K562 (cell line): ENCODE data around the gene ROPN1L. TPM values are rescaled to one million over a fixed set of nuclear protein-coding genes. Genes with fewer than 3 reads are reported as not detected.

ENCODE experiments used
- ATAC-seq: fragments of 200-7000 bp; cut with Tn5 transposase; 3 replicates; pipeline ENCODE4 v1.9.1; 2020; ENCODE audit warnings: moderate library complexity
- BruUV-seq: library from RNA; stranded (reverse); fragments of 400-500 nt; replicated peaks from 2 replicates; lab custom pipeline; 2021; lab: Mats Ljungman, UMichigan
- CTCF ChIA-PET: fragments of 300-600 bp; formaldehyde crosslinking; extraction: SDS; loops from one replicate; lab custom pipeline; 2021; ENCODE audit warnings: low intra/inter-chr PET ratio; lab: Yijun Ruan, JAX
- POLR2A ChIA-PET: fragments of 300-600, 350-650 bp; sonication (Branson Sonifier 250); formaldehyde crosslinking; extraction: SDS; loops from one replicate; lab custom pipeline; 2021; ENCODE audit warnings: antibody characterized with exemption, inconsistent platforms; lab: Yijun Ruan, JAX
- DNase-seq, 4 experiments: peaks; one replicate each; pipeline versions ENCODE4 v3.0.0 to v3.0.0-alpha.2; 2011 to 2018; ENCODE audit warnings: low spot score in 3 of 4, mixed read lengths in 3 of 4; ENCODE audit errors: extremely low read depth in 1 of 4
- FAIRE-seq: peaks from 2 replicates; lab custom pipeline; 2011; peaks lifted over from hg19 to GRCh38; lab: Jason Lieb, UNC
- H2AFZ ChIP-seq: 2 replicates; pipeline ENCODE4 v1.6.0; 2011; ENCODE audit warnings: low read depth, low read length, control low read depth, inconsistent platforms
- H3K27ac ChIP-seq: fragments of 200-600 bp; 3 replicates; pipeline ENCODE4 v1.8.0; 2011; ENCODE audit warnings: low read depth, mild to moderate bottlenecking, control low read depth, inconsistent platforms, low read length, moderate library complexity, mixed read lengths; ENCODE audit errors: extremely low read depth
- H3K27me3 ChIP-seq, 2 experiments: fragments of 300-600 bp in 1 of 2; 2 replicates in 1 of 2; 3 replicates in 1 of 2; pipeline versions ENCODE4 v1.6.0 to v1.8.0; 2011; ENCODE audit warnings: inconsistent platforms in 2 of 2, low read length in 2 of 2, mild to moderate bottlenecking in 1 of 2, mixed read lengths in 1 of 2, moderate library complexity in 1 of 2; ENCODE audit not compliant: control insufficient read depth in 2 of 2, insufficient read depth in 2 of 2
- H3K36me3 ChIP-seq: fragments of 300-600 bp; 3 replicates; pipeline ENCODE4 v1.8.0; 2011; ENCODE audit warnings: mild to moderate bottlenecking, low read length, inconsistent platforms; ENCODE audit not compliant: control insufficient read depth, insufficient read depth
- H3K4me1 ChIP-seq, 2 experiments: fragments of 200-600 bp in 1 of 2; replicated peaks in 1 of 2; 2 replicates in 1 of 2; 3 replicates in 1 of 2; pipeline versions ENCODE4 v1.5.1 to v1.8.0; 2011; ENCODE audit warnings: inconsistent platforms in 2 of 2, low read length in 2 of 2, mild to moderate bottlenecking in 1 of 2, mixed read lengths in 1 of 2, moderate library complexity in 1 of 2; ENCODE audit not compliant: control insufficient read depth in 2 of 2, insufficient read depth in 2 of 2
- H3K4me2 ChIP-seq: 2 replicates; pipeline ENCODE4 v1.6.1; 2011; ENCODE audit warnings: low read length, control low read depth, inconsistent platforms, mixed read lengths; ENCODE audit not compliant: insufficient read depth
- H3K4me3 ChIP-seq: fragments of 200-600 bp; sonication (generic), shearing (Covaris generic); 2 replicates; pipeline ENCODE4 v1.5.1; 2016; ENCODE audit warnings: control low read depth, inconsistent platforms
- H3K79me2 ChIP-seq: fragments of 200-600 bp; 3 replicates; pipeline ENCODE4 v1.8.0; 2011; ENCODE audit warnings: low read length, inconsistent platforms; ENCODE audit not compliant: control insufficient read depth, insufficient read depth
- H3K9ac ChIP-seq, 2 experiments: 2 replicates each; pipeline versions ENCODE4 v1.6.0 to v1.6.1; 2011; ENCODE audit warnings: low read depth in 2 of 2, low read length in 2 of 2, control low read depth in 1 of 2, inconsistent platforms in 1 of 2, mild to moderate bottlenecking in 1 of 2, mixed read lengths in 1 of 2; ENCODE audit not compliant: insufficient read depth in 1 of 2
- H3K9me1 ChIP-seq: one replicate; pipeline ENCODE4 v1.6.0; 2011; ENCODE audit warnings: inconsistent platforms, mild to moderate bottlenecking, low read length, moderate library complexity; ENCODE audit not compliant: control insufficient read depth, insufficient read depth
- H3K9me3 ChIP-seq: replicated peaks from 2 replicates; pipeline ENCODE4 v1.5.1; 2011; ENCODE audit warnings: low read depth, low read length, inconsistent platforms; ENCODE audit not compliant: control insufficient read depth, insufficient read depth
- H4K20me1 ChIP-seq: replicated peaks from 2 replicates; pipeline ENCODE4 v1.6.1; 2011; ENCODE audit warnings: low read length, inconsistent platforms, mixed read lengths; ENCODE audit not compliant: control insufficient read depth, insufficient read depth
- ASH1L ChIP-seq: fragments of 450-650 bp; IDR thresholded peaks from 2 replicates; pipeline ENCODE4 v1.6.1; 2018; ENCODE audit warnings: borderline replicate concordance, mild to moderate bottlenecking, low read depth; ENCODE audit not compliant: partially characterized antibody
- CAMTA2 ChIP-seq: fragments of 250-450 bp; sonication (Bioruptor Pico); conservative IDR thresholded peaks from 2 replicates; pipeline ENCODE4 v1.5.1; 2022
- CREB3L1 ChIP-seq: fragments of 450-650 bp; IDR thresholded peaks from 2 replicates; pipeline ENCODE4 v1.6.1; 2014; ENCODE audit warnings: low read depth, mild to moderate bottlenecking, moderate library complexity, borderline replicate concordance
- ELK1 ChIP-seq: sonication (generic); formaldehyde crosslinking; IDR thresholded peaks from 2 replicates; pipeline ENCODE4 v1.8.1; 2022; ENCODE audit warnings: missing genetic modification reagents
- HLTF ChIP-seq: fragments of 450-650 bp; IDR thresholded peaks from 2 replicates; pipeline ENCODE4 v1.6.1; 2016
- MCM5 ChIP-seq: fragments of 450-650 bp; IDR thresholded peaks from 2 replicates; pipeline ENCODE4 v1.6.1; 2016; ENCODE audit warnings: low read depth
- NR3C1 ChIP-seq: sonication (generic); formaldehyde crosslinking; IDR thresholded peaks from 2 replicates; pipeline ENCODE4 v1.8.1; 2022; ENCODE audit warnings: missing genetic modification reagents
- SNAPC5 ChIP-seq: fragments of 250-450 bp; sonication (Bioruptor Pico); IDR thresholded peaks from 2 replicates; pipeline ENCODE4 v1.8.0; 2021; ENCODE audit warnings: moderate library complexity, mild to moderate bottlenecking, inconsistent platforms
- SRSF9 ChIP-seq: fragments of 200-400 bp; formaldehyde crosslinking; IDR thresholded peaks from 2 replicates; pipeline ENCODE4 v1.6.1; 2017; ENCODE audit warnings: low read depth, low read length, borderline replicate concordance
- STAG1 ChIP-seq: sonication (generic); formaldehyde crosslinking; IDR thresholded peaks from 2 replicates; pipeline ENCODE4 v1.5.0; 2020; ENCODE audit warnings: missing genetic modification reagents, borderline replicate concordance
- ZNF449 ChIP-seq: fragments of 250-450 bp; sonication (Bioruptor Pico); IDR thresholded peaks from 2 replicates; pipeline ENCODE4 v1.8.0; 2022; ENCODE audit warnings: moderate library complexity, mild to moderate bottlenecking, inconsistent platforms
- ZNF551 ChIP-seq: fragments of 250-450 bp; sonication (Bioruptor Pico); IDR thresholded peaks from 2 replicates; pipeline ENCODE4 v1.5.0; 2021; ENCODE audit warnings: mild to moderate bottlenecking, moderate library complexity
- WGBS: fragments of 100-300 bp; shearing (Covaris generic); methylation state at CpG from one replicate; pipeline ENCODE4 v1.1.6; 2016; ENCODE audit warnings: low coverage, mixed read lengths; ENCODE audit not compliant: insufficient coverage; ENCODE audit errors: missing lambda C conversion rate; 5-methylcytosine and 5-hydroxymethylcytosine counted together
- in situ Hi-C: fragments of 300-500 bp; cut with MboI; formaldehyde crosslinking; loops from 4 replicates; pipeline ENCODE4 v1.15.0; 2018; ENCODE audit warnings: inconsistent platforms, mixed read lengths
- intact Hi-C: fragments of 100-400 bp; cut with micrococcal nuclease; formaldehyde crosslinking; loops from 2 replicates; pipeline ENCODE4 v1.14.2; 2022
- polyA plus RNA-seq, 8 experiments: library from polyadenylated mRNA; depleted of rRNA in 4 of 8; stranded (reverse) in 5 of 8; unstranded in 3 of 8; fragments of >200 nt; fragmentation: Nextera tagmentation in 2 of 8; fragmentation: Illumina TruSeq in 1 of 8; extraction: Ambion mirVana in 2 of 8; extraction: Trizol in 1 of 8; gene quantifications; 2 replicates each; pipeline versions ENCODE4 v1.2.1 to v1.2.3, GENCODE V29; 2011 to 2014; ENCODE audit warnings: inconsistent platforms in 1 of 8, missing spikeins in 1 of 8
- total RNA-seq, 7 experiments: library from RNA; depleted of rRNA in 6 of 7; stranded (reverse); fragments of >200 nt in 6 of 7; fragmentation: Illumina TruSeq in 2 of 7; extraction: Trizol in 2 of 7; gene quantifications; 2 replicates each; pipeline versions ENCODE4 v1.2.1 to v1.2.3, GENCODE V29; 2011 to 2021; ENCODE audit warnings: low replicate concordance in 1 of 7

Gene ROPN1L
- total and polyA plus RNA-seq, 9 of the 15 experiments (the other 6 are each of a cell fraction or from before 2014, with no cell fraction given), result 0.04 to 0.85 (median 0.24) TPM; not detected in 3

- TF ChIP-seq SRSF9, result no peak
Measured at GRCh38 chr5:10459080-10460055, 17.7 kb downstream of the ROPN1L start (continued).

GRCh38 chr5:10460252-10460906 lies 18.7 kb downstream of the ROPN1L start:
- Histone ChIP-seq H3K4me1 (peaks cover 0 to 8% of the 10 kb centered on the region in 2 experiments; a peak in 2 of 5 replicates), H3K9me3 (no peaks in the 10 kb centered on the region), H3K4me2 (no peak overlapping the region), H3K4me3 (no peak overlapping the region), H4K20me1 (peaks cover 5% of the 10 kb centered on the region; the same call in 1 of the 2 replicates), H3K27ac (no peak overlapping the region), H3K79me2 (no peaks in the 10 kb centered on the region), H3K9ac (no peak overlapping the region), H3K27me3 (peaks cover 64 to 85% of the 10 kb centered on the region in 2 experiments), H3K36me3 (no peaks in the 10 kb centered on the region), H3K9me1 (no peaks in the 10 kb centered on the region), H2AFZ (no peak overlapping the region)
- BruUV-seq, result no TSS peak
- in situ Hi-C loops, result loop anchor here (25.0 kb wide), 1 partner anchor 702 kb away; no protein-coding TSS in a partner anchor
- DNase-seq (no peak), FAIRE-seq (no peak), ATAC-seq (no peak)
- POLR2A ChIA-PET, result interaction anchor here (0.7 kb wide), 1 partner anchor 44 kb away, joined by 3 read pairs; no protein-coding TSS in a partner anchor
- CTCF ChIA-PET, result no interaction called here
- no peak for TF ChIP-seq CREB3L1
- TF ChIP-seq MCM5, result no peak
- no peak for TF ChIP-seq HLTF
- TF ChIP-seq ZNF449 (CRISPR knock-in tag), result no peak
- TF ChIP-seq ZNF551 (CRISPR knock-in tag), result no peak
- no peak for TF ChIP-seq SNAPC5 (CRISPR knock-in tag)
- no peak for TF ChIP-seq CAMTA2
- TF ChIP-seq ASH1L, result no peak
- no peak for TF ChIP-seq ELK1
- no peak for TF ChIP-seq STAG1 (CRISPR knock-in tag)
- no peak for TF ChIP-seq NR3C1 (CRISPR knock-in tag)
- WGBS, result 0% methylated on average over 13 of the region's 13 CpGs
- intact Hi-C loops, result no loop called here
